GM06990 (cell line): Measurements from ENCODE around the gene LMX1A.

ENCODE experiments used
- DNase-seq: peaks from one replicate; pipeline ENCODE4 v3.0.0-alpha.2; 2011; ENCODE audit not compliant: insufficient read length; ENCODE audit errors: extremely low read depth
- H3K27me3 ChIP-seq: replicated peaks from 2 replicates; pipeline ENCODE4 v1.6.0; 2011; ENCODE audit warnings: low read length; ENCODE audit not compliant: control insufficient read depth, insufficient read depth
- H3K36me3 ChIP-seq: 2 replicates; pipeline ENCODE4 v1.5.1; 2011; ENCODE audit warnings: low read length; ENCODE audit not compliant: control insufficient read depth, insufficient read depth
- H3K4me3 ChIP-seq: replicated peaks from 2 replicates; pipeline ENCODE4 v1.5.1; 2011; ENCODE audit warnings: low read depth, mild to moderate bottlenecking, control low read depth, low read length
- TF ChIP-seq, protein P1 (sequence below): IDR thresholded peaks from 2 replicates; pipeline ENCODE4 v1.5.1; 2011; ENCODE audit warnings: low read length, control low read depth, mild to moderate bottlenecking, inconsistent platforms; ENCODE audit not compliant: insufficient read depth, poor library complexity, severe bottlenecking

LMX1A gene

DNA sequence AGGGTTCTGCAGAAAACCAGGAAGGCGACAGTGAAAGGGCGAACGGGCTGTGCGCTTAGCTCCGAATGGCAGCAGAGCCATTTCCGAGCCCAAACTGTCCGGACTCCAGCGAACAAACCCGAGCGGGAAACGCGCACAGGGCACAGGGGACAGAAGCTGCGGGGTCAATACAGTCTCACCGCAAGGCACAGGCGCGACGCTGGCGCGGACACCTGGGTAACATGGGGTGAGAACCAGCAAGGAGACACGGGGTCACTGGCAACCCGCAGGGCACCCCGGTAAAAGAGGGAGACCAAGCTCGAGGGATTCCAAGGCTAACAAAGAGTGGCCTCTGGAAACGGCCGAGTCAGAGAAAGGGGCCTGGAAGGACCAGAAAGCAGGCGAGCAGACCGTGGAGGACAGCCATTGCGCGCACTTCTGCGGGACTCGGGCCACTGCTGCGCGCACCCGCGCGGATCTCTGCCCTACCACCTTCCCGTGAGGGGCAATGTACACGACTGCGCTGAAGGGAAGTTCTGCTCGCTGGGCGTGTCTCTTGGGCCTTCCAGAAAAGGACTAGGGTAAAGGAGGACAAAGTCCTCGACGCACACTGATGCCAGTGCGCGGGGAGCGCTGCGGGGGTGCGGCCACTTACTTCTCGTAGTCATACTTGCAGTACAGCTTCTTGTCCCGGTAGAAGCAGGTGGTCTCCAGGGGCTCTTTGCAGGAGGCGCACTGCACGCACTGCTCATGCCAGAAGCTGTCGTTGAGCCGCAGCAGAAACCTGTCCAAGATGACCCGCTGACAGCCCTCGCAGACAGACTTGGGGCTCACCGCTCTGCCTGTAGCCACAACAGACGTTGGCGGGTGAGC lies 3.8 kb downstream of the LMX1A start:
- TF ChIP-seq, protein P1, sequence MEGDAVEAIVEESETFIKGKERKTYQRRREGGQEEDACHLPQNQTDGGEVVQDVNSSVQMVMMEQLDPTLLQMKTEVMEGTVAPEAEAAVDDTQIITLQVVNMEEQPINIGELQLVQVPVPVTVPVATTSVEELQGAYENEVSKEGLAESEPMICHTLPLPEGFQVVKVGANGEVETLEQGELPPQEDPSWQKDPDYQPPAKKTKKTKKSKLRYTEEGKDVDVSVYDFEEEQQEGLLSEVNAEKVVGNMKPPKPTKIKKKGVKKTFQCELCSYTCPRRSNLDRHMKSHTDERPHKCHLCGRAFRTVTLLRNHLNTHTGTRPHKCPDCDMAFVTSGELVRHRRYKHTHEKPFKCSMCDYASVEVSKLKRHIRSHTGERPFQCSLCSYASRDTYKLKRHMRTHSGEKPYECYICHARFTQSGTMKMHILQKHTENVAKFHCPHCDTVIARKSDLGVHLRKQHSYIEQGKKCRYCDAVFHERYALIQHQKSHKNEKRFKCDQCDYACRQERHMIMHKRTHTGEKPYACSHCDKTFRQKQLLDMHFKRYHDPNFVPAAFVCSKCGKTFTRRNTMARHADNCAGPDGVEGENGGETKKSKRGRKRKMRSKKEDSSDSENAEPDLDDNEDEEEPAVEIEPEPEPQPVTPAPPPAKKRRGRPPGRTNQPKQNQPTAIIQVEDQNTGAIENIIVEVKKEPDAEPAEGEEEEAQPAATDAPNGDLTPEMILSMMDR, result no peak

DNA sequence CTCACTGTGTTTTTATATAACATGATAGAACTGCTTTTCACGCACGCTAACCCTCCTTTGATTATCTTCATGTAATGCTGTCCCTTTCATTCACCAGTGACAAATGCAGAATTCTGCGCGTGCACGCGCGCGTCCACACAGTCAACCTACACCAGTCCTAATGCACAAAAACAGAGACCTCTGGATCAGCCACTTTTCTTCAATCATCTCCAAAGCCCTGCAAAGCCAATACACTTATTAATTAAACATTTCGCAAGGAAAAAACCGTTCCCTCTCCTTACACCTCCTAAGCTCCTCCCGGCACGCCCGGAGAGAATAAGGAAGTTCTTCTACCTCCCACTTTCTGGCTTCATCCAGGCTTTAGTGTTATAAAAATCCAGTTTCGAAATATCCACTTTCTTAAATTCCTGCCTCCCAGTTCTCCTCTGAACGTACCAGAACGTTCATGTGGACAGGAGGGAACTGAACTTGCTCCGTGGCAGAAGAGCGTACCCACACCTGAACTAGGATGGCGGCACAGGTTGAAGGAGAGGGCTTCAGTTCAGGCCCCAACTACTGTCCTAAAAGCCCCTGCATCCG lies 4.6 kb downstream of the LMX1A start:
- peaks cover 1% of the 10 kb centered on the region for H3K27me3 ChIP-seq

More for the DNA sequence above, 3.8 kb downstream of the LMX1A start:
- DNase-seq, result no peak
- peaks cover 1% of the 10 kb centered on the region for H3K27me3 ChIP-seq
- no peaks in the 10 kb centered on the region for H3K36me3 ChIP-seq
- no peak overlapping the region for H3K4me3 ChIP-seq

DNA sequence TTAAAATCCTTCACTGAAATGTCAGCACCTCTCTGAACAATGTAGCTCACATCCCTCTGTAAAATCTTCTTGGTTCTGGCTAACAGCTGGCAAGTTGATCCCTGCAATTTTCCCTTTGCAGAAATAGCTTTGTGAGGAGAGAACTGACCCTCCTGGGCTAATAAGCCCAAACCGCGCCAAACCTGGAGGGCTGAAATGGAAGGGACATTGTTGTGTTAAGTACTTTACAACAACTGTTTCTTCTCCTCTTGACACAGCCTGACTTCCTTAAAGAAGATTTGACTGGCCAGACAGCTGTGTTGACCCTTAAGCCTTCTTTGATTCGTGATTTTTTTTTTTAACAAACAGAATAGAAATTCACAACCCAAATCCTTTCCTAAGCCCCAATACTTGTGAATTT lies 5.7 kb downstream of the LMX1A start:
- TF ChIP-seq, protein P1, result no peak
- no peak for DNase-seq
- peaks cover 1% of the 10 kb centered on the region for H3K27me3 ChIP-seq
- H3K4me3 ChIP-seq, result no peak overlapping the region
- H3K36me3 ChIP-seq, result no peaks in the 10 kb centered on the region

More for the DNA sequence above, 4.6 kb downstream of the LMX1A start:
- Histone ChIP-seq H3K36me3 (no peaks in the 10 kb centered on the region), H3K4me3 (no peak overlapping the region)
- TF ChIP-seq, protein P1, result no peak
- no peak for DNase-seq

DNA sequence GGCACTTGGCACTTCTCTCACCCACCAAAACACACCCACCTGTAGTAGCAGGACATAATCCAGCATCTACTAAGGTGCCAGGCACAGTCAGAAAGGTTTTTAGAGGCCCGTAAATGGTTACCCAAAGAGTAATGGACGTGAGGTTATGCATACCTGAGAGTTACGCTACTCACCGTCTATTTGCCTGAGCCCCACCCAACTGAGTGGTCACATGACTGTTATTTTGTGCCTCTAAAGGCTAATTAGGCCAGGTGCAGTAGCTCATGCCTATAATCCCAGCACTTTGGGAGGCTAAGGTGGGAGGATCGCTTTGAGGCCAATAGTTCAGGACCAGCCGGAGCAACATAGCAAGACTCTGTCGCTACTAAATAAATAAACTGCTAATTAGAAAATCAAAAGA lies 11.0 kb downstream of the LMX1A start:
- no peak overlapping the region for H3K4me3 ChIP-seq

DNA sequence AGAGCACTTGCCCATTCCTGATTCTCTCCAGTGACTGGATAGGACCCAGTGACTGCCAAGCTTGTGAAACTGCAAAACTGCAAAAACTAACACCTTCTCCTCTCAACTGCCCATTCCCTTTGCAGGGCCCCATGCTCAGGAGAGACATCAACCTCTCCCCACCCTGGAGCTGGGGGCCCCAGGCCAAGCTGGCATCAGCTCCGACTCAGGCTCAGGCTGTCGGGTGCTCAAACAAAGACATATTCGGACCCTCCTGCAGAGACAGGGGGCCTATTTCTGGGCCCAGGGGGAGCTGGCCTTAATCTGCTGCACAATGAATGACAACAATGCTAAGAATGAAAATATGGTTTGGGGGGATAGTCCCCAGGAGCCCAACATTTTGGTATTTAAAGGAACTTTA lies 11.8 kb downstream of the LMX1A start:
- Histone ChIP-seq H3K4me3 (no peak overlapping the region), H3K36me3 (no peaks in the 10 kb centered on the region), H3K27me3 (no peaks in the 10 kb centered on the region; the same call in none of the 2 replicates)
- DNase-seq, result no peak
- TF ChIP-seq, protein P1, result no peak

More for the DNA sequence above, 11.0 kb downstream of the LMX1A start:
- no peaks in the 10 kb centered on the region; the same call in none of the 2 replicates for H3K27me3 ChIP-seq
- no peak for DNase-seq
- TF ChIP-seq, protein P1, result no peak
- H3K36me3 ChIP-seq, result no peaks in the 10 kb centered on the region
